RWPE1 (cell line): ENCODE data around the gene CPEB2.

Source experiments
- CTCF ChIA-PET: fragments of 350-600 bp; sonication (Branson Sonifier 250); formaldehyde crosslinking; extraction: SDS; loops from one replicate; lab custom pipeline; 2021; lab: Yijun Ruan, JAX
- POLR2A ChIA-PET: fragments of 400-600 bp; formaldehyde crosslinking; extraction: SDS; loops from one replicate; lab custom pipeline; 2020; ENCODE audit warnings: antibody characterized with exemption; ENCODE audit not compliant: low non-redundant PET; lab: Yijun Ruan, JAX
- DNase-seq: peaks from one replicate; pipeline ENCODE4 v3.0.0; 2012; ENCODE audit warnings: low spot score
- H3K27ac ChIP-seq: fragments of 450-650 bp; 2 replicates; pipeline ENCODE4 v1.5.1; 2017
- TF ChIP-seq, protein P1 (sequence below): fragments of 450-650 bp; conservative IDR thresholded peaks from 2 replicates; pipeline ENCODE4 v1.5.1; 2017; ENCODE audit warnings: low read depth, mild to moderate bottlenecking

Gene CPEB2

GRCh38 chr4:15021946-15022345, 19.7 kb downstream of the CPEB2 start:
- H3K27ac ChIP-seq, result no peak overlapping the region
- no peak for DNase-seq
- CTCF ChIA-PET, result interaction anchor here (0.6 kb wide), 1 partner anchor 605 kb away, joined by 5 read pairs; no protein-coding TSS in a partner anchor
- POLR2A ChIA-PET, result no interaction called here
- TF ChIP-seq, protein P1, sequence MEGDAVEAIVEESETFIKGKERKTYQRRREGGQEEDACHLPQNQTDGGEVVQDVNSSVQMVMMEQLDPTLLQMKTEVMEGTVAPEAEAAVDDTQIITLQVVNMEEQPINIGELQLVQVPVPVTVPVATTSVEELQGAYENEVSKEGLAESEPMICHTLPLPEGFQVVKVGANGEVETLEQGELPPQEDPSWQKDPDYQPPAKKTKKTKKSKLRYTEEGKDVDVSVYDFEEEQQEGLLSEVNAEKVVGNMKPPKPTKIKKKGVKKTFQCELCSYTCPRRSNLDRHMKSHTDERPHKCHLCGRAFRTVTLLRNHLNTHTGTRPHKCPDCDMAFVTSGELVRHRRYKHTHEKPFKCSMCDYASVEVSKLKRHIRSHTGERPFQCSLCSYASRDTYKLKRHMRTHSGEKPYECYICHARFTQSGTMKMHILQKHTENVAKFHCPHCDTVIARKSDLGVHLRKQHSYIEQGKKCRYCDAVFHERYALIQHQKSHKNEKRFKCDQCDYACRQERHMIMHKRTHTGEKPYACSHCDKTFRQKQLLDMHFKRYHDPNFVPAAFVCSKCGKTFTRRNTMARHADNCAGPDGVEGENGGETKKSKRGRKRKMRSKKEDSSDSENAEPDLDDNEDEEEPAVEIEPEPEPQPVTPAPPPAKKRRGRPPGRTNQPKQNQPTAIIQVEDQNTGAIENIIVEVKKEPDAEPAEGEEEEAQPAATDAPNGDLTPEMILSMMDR, result no peak

DNA sequence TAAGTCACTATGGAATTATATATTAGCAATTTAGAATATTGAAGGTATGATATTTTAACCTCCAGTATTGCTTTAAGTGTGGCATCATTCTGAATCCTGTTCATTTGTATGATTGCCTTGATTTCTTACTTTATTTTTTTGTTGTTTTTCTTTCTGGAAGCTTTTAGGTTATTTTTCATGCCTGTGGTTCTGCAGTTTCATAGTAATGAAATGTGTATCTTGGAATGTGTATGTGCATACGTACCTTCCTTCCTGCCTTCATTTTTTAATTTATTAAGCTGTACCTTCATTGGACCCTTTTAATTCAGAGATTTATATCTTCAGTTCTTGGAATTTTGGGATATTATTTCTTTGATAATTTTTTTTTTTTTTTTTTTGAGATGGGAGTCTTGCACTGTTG, 22.1 kb downstream of the CPEB2 start:
- DNase-seq, result no peak
- POLR2A ChIA-PET, result interaction anchor here (0.6 kb wide), 1 partner anchor 16 kb away, joined by 3 read pairs; no protein-coding TSS in a partner anchor
- no peak overlapping the region for H3K27ac ChIP-seq
- CTCF ChIA-PET, result interaction anchor here (0.6 kb wide), 1 partner anchor 18 kb away, joined by 6 read pairs; no protein-coding TSS in a partner anchor
- TF ChIP-seq, protein P1, result no peak

DNA sequence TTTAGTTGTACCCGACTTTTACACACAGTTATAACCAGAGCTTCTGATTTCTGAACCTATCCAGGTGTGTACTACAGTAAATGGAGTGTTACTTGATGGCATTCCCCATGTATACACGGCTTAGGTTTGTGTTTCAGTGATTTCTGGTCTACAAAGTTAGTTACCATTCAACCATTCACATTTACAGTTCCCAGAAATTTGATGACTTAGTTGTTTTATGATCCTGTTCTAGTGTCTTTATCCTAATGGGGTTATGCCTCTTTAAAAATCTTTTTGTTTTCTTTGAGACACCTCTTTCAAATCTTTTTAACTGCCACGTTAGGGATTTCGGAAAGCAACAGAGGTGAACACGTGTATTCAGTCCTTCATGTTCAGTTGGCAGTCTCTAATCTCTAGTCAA, 23.4 kb downstream of the CPEB2 start:
- ChIA-PET POLR2A (no interaction called here), CTCF (no interaction called here)
- TF ChIP-seq, protein P1, result no peak
- DNase-seq, result no peak
- no peak overlapping the region for H3K27ac ChIP-seq

- no peak for DNase-seq
- ChIA-PET CTCF (no interaction called here), POLR2A (no interaction called here)
- no peak overlapping the region for H3K27ac ChIP-seq
- TF ChIP-seq, protein P1, result no peak
Measured at GRCh38 chr4:15027921-15028435, 25.7 kb downstream of the CPEB2 start.

DNA sequence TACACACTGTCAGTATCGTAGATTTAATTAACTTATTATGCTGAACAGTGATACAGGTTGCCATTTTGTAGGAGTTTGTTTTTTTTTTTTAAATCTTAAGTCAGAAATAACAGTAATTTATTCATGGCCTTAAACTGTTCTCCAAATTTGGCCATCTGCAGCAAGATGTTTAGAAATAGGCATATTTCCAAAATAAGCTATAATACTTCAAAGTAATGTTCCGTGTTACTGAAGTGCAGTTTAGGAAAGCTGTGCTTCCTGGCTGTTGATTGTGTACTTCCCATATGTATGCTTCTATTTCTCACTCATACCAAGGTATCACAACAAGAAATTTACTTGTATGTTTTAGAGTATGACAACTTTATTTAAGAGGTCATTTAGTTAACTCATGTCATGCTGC, 28.9 kb downstream of the CPEB2 start:
- CTCF ChIA-PET, result no interaction called here
- POLR2A ChIA-PET, result no interaction called here
- no peak overlapping the region for H3K27ac ChIP-seq
- TF ChIP-seq, protein P1, result no peak
- no peak for DNase-seq

DNA sequence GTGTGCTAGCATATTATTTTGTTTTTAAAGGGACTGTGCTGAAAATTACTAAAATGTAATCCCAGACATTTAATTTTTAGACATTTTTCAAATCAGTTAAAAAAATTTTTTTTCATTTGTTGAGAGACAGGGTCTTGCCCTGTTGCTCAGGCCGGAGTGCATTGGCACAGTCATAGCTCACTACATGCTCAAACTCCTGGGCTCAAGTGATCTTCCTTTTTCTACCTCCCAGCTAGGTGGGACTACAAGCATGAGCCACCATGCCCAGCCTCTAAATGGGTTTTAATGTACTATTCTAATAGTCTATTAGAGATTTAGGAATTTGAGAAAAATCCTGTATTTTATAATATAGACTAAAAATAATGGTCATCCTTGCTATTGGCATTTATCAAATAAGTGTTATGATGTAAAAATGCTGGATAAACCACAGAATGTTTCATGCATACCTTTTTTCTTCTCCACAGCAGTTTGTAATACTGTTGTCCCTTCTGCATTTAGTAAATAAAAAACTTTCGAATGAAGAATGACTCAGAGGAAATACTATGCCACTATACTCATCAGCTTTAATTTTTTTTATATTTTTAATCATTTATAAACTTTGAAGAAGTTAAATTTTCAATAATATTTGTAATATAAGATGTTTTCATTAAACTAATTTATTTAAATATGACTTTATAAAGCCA, 29.9 kb downstream of the CPEB2 start:
- ChIA-PET CTCF (interaction anchor here (0.6 kb wide), 1 partner anchor 282 kb away, joined by 3 read pairs; no protein-coding TSS in a partner anchor), POLR2A (no interaction called here)
- no peak overlapping the region for H3K27ac ChIP-seq

More for the DNA sequence above, 29.9 kb downstream of the CPEB2 start:
- DNase-seq, result no peak
- TF ChIP-seq, protein P1, result no peak
